A673 (cell line): Measurements from ENCODE around the gene C16orf74.

ENCODE experiments used
- EZH2 ChIP-seq: fragments of 200-600 bp; sonication (generic); IDR thresholded peaks from 2 replicates; pipeline ENCODE4 v1.6.1; 2017; ENCODE audit warnings: borderline replicate concordance, low read depth, mild to moderate bottlenecking, mixed read lengths, antibody characterized with exemption, low read length; ENCODE audit not compliant: poor library complexity, severe bottlenecking
- TF ChIP-seq, protein P1 (sequence below): fragments of 300-800, 200-600 bp; sonication (generic); conservative IDR thresholded peaks from 2 replicates; pipeline ENCODE4 v1.5.1; 2017; ENCODE audit warnings: low read depth, mild to moderate bottlenecking, antibody characterized with exemption, low read length, moderate library complexity, mixed read lengths

DNA sequence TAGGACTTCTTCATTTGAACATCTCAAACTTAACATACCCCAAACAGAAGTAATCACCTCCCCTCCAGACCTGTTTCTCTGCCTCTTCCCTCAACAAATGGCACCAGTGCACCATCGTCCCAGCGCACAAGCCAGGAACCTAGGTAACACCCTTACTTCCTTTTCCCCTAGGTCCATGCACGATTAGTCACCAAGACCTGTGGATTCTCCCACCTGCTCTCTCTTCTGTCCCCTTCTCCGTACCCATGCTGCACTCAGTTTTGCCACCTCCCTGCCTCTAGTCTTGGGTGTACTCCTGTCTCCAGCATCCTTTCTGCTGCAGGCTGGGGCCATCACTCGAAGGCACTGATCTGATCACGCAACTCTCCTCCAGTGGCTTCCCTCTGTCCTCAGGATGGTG lies 45.3 kb upstream of the C16orf74 start:
- no peak for TF ChIP-seq EZH2
- TF ChIP-seq, protein P1, sequence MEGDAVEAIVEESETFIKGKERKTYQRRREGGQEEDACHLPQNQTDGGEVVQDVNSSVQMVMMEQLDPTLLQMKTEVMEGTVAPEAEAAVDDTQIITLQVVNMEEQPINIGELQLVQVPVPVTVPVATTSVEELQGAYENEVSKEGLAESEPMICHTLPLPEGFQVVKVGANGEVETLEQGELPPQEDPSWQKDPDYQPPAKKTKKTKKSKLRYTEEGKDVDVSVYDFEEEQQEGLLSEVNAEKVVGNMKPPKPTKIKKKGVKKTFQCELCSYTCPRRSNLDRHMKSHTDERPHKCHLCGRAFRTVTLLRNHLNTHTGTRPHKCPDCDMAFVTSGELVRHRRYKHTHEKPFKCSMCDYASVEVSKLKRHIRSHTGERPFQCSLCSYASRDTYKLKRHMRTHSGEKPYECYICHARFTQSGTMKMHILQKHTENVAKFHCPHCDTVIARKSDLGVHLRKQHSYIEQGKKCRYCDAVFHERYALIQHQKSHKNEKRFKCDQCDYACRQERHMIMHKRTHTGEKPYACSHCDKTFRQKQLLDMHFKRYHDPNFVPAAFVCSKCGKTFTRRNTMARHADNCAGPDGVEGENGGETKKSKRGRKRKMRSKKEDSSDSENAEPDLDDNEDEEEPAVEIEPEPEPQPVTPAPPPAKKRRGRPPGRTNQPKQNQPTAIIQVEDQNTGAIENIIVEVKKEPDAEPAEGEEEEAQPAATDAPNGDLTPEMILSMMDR, result no peak
